GM21737 (cell line): ENCODE measurements around the gene ASAP2.

Experiments used
- ATAC-seq: cut with Tn5 transposase; IDR thresholded peaks from one replicate; pipeline ENCODE4 v1.9.1; 2021; ENCODE audit warnings: mild to moderate bottlenecking, moderate library complexity; ENCODE audit not compliant: unreplicated experiment

Gene ASAP2

GRCh38 chr2:9291331-9291730 lies 84.7 kb downstream of the ASAP2 start:
- no peak for ATAC-seq

- ATAC-seq: no peak
Measured at GRCh38 chr2:9291866-9292265, 85.3 kb downstream of the ASAP2 start.

- ATAC-seq: no peak
Measured at GRCh38 chr2:9292426-9292825, 85.8 kb downstream of the ASAP2 start.

GRCh38 chr2:9294764-9295163 lies 88.2 kb downstream of the ASAP2 start:
- ATAC-seq: no peak

GRCh38 chr2:9296559-9296958 lies 89.9 kb downstream of the ASAP2 start:
- no peak for ATAC-seq

- ATAC-seq: no peak
Measured at GRCh38 chr2:9297156-9297555, 90.5 kb downstream of the ASAP2 start.

- no peak for ATAC-seq
Measured at GRCh38 chr2:9297807-9298206, 91.2 kb downstream of the ASAP2 start.

- ATAC-seq: no peak
Measured at GRCh38 chr2:9298583-9298982, 92.0 kb downstream of the ASAP2 start.

GRCh38 chr2:9299161-9300100 lies 92.8 kb downstream of the ASAP2 start:
- no peak for ATAC-seq

- ATAC-seq: no peak
Measured at GRCh38 chr2:9300214-9300613, 93.6 kb downstream of the ASAP2 start.

- no peak for ATAC-seq
Measured at GRCh38 chr2:9300829-9301453, 94.3 kb downstream of the ASAP2 start.

- ATAC-seq: no peak
Measured at GRCh38 chr2:9302755-9303154, 96.1 kb downstream of the ASAP2 start.

GRCh38 chr2:9303528-9304225 lies 97.1 kb downstream of the ASAP2 start:
- no peak for ATAC-seq

- ATAC-seq: no peak
Measured at GRCh38 chr2:9306911-9307310, 100.3 kb downstream of the ASAP2 start.

- no peak for ATAC-seq
Measured at GRCh38 chr2:9307535-9307934, 100.9 kb downstream of the ASAP2 start.

GRCh38 chr2:9308186-9308955 lies 101.8 kb downstream of the ASAP2 start:
- no peak for ATAC-seq

- no peak for ATAC-seq
Measured at GRCh38 chr2:9309147-9309546, 102.5 kb downstream of the ASAP2 start.

- no peak for ATAC-seq
Measured at GRCh38 chr2:9310377-9310776, 103.8 kb downstream of the ASAP2 start.

GRCh38 chr2:9310798-9311197 lies 104.2 kb downstream of the ASAP2 start:
- ATAC-seq: no peak

GRCh38 chr2:9311488-9311887 lies 104.9 kb downstream of the ASAP2 start:
- ATAC-seq: no peak

GRCh38 chr2:9312591-9312990 lies 106.0 kb downstream of the ASAP2 start:
- ATAC-seq: no peak
